Hematopoietic multipotent progenitor cell (in vitro differentiated cells): Measurements from ENCODE around the gene ERMARD. TPM values are rescaled to one million over a fixed set of nuclear protein-coding genes. Genes with fewer than 3 reads are reported as not detected.

Source experiments
- DNase-seq, 3 donors: peaks; one replicate each; pipeline ENCODE4 v3.0.0-alpha.2; 2011 to 2015; ENCODE audit warnings: low read depth in 2 of 3, low spot score in 2 of 3
- total RNA-seq: library from RNA; depleted of rRNA; stranded (reverse); fragments of >200 nt; gene quantifications from one replicate; pipeline ENCODE4 v1.2.3, GENCODE V29; 2012

The ERMARD gene
- total RNA-seq, 1 donor, result 20.2 TPM

- no peak for DNase-seq
These were observed 65.6 kb downstream of the ERMARD start for GRCh38 chr6:169816975-169817374.

DNA sequence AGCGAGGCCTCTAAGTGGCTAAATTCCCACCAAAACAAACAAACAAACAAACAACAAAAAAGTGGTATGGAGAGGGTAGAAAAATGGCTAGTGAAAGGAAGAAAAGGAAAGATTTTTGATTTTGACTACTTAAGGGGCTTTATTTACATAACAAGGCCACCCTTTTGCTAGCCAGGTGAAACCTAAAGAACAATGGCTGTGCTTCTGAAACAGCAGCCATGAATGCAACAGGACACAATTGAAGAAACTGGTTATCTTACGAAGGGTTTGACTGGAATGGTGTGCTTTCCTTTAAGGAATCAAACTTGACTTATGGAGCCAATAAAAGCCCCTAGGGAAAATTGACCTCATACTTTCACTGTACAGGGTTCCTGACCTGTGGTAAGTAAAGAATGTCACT, 68.9 kb downstream of the ERMARD start:
- DNase-seq, result no peak

- no peak for DNase-seq
These were observed 72.6 kb downstream of the ERMARD start for GRCh38 chr6:169824021-169824420.

- DNase-seq, result no peak
These were observed 73.6 kb downstream of the ERMARD start for GRCh38 chr6:169824848-169825557.

DNA sequence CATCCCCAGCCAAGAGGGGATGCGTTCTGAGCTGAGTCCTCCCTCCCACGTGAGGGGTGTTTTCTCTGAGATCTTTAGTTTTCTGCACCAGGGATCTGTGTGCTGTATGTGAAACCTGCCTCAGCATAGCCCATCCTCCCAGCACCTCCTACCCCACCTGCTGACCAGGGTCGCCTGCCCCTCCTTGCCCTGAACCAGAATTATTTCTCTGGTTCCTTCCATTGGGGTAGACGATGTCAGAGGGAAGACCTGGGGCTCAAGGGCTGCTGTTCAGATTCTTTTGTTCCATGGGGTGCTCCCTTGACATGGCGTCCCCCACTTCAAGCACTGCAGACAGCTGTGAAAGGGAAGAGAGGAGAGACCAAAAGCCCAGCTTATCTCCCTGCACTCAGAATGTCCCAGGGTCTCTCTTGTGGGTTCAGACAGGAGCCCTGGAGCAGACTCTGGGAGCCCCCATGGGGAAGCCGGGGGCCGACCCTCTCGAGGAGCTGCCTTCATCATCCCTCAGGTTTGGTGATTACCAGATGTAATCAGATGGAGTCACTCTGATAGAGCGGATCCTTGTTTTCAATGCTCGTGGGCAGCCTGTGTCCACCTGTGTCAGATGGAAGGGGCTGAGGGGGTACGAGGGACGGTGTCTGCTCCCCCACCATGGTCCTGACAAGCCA, 74.3 kb downstream of the ERMARD start:
- DNase-seq, result no peak

GRCh38 chr6:169826697-169827096, 75.3 kb downstream of the ERMARD start:
- DNase-seq, result no peak

DNA sequence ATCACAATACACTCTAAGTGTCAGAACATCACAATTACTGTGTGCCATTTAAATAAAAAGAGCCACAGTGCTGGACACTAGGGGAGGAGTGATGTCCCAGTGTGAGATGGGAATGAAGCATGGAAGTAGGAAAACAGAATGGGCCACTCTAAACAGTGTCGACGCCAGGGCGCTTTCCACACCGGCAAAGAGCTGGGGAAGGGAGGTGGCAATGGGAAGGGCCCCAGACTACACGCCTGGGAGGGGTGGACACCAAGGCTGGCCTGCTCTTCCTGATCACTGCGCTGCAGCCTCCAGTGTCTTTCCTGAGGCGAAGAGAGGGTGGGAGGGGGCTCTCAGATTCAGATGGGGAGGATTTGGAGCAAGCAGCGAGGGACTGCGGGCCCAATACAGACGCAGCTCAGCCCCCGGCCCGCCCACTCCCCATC, 75.9 kb downstream of the ERMARD start:
- DNase-seq, result no peak

- DNase-seq, result no peak
These were observed 76.8 kb downstream of the ERMARD start for GRCh38 chr6:169828176-169828575.

- DNase-seq, result no peak
These were observed 78.4 kb downstream of the ERMARD start for GRCh38 chr6:169829786-169830185.

DNA sequence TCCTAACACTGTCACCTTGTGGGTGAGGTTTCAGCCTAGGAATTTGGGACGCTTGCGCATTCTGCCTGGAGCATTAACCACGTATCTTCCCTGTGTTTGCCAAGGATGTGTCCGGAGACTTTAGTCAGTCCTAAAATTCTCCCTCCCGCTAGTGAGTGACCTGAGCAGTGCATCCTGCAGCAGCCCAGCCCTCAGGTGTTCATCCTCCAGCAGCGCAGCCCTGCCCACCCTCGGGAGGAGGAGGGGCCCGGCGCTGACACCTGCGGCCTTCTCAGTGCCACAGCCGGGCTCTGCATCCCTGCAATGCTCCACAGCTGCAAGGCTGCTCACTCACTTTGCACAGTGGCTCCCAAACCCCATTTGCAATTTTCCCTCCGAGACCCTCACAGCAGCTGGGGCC, 79.5 kb downstream of the ERMARD start:
- no peak for DNase-seq

Other genes starting within 250 kb of the ERMARD start
- 28.0 TPM for gene WDR27, start 49.6 kb upstream of the ERMARD start, total RNA-seq
- 15.1 TPM for gene C6orf120, start 49.5 kb upstream of the ERMARD start, total RNA-seq
- 13.5 TPM for gene PHF10, start 27.1 kb upstream of the ERMARD start, total RNA-seq
- 2.7 TPM for gene DYNLT2, start 50 bp upstream of the ERMARD start, total RNA-seq